Erythroblast (primary cell): ENCODE measurements around the gene OR4E2.
"Not testable (repeated sequence)": the region's sequence is repeated elsewhere in the genome, so short reads cannot be mapped to it uniquely, and the experiment has no call there.

Source experiments
- DNase-seq, 2 experiments: peaks; one replicate each; lab custom pipeline; 2025; lab: John Stamatoyannopoulos, UW
- GATA1 ChIP-seq: IDR thresholded peaks from 2 replicates; pipeline ENCODE4 v1.6.1; 2011; ENCODE audit warnings: low read depth, mild to moderate bottlenecking, control low read depth, low read length, moderate library complexity
- POLR2A ChIP-seq: IDR thresholded peaks from 2 replicates; pipeline ENCODE4 v1.6.1; 2011; ENCODE audit warnings: mild to moderate bottlenecking, low read length

The OR4E2 gene

DNA sequence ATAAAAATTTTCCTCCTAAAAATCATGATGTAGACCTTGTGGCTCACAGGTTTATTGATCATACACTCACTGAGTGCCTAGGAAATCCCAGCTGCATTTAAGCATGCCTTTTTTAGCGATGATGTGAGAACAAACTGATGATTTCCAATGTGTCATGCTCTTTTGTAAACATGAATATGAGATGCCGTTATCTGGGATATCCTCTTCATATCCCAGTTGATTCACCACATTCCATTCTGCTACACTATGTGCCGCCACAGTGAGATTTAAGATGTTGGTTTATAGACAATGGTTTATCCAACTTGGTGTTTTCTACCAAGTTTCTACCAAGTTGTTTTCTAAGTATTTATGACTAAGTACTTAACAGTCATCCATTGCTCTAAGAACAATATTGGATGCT is 14.7 kb downstream of the OR4E2 start:
- no peak for DNase-seq
- TF ChIP-seq POLR2A (no peak), GATA1 (no peak)

DNA sequence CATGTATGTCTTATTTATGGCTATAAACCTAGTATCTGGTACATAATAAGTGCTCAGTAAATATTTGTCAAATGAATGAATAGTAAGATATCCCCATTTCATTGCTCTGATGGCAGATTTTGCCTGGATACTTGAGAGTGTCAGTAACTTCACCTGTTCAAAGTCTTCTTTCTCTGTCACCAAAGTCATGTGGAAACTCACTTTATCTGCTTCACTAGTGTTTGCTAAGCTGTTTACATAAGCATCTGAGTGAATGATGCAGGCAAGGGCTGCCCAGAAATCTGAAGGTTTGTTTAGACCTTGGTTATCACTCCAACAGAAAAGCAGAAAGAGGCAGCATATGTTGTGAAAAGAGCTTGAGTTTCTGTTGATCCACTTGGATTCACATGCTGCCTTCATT is 15.6 kb downstream of the OR4E2 start:
- no peak for DNase-seq
- TF ChIP-seq POLR2A = no peak
- TF ChIP-seq GATA1 = no peak

DNA sequence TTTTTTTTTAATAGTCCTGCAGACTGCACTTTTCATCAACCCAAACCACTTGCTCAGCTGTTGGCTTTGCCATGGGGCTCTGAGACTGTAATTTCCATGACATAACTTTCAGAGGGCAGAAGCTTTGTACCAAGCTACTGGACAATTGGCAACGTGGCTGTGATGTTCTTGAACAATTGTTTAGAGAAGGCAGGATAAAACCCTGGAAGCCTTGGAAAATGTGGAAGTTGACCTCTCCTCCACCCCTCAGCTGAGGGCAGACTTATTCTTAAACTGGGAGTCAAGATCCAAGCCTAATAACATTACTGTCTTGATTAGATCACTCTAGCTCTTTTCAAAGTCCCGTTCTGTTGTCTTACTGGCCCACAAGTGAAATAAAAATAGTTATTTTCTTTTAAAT is 17.7 kb downstream of the OR4E2 start:
- no peak for DNase-seq

DNA sequence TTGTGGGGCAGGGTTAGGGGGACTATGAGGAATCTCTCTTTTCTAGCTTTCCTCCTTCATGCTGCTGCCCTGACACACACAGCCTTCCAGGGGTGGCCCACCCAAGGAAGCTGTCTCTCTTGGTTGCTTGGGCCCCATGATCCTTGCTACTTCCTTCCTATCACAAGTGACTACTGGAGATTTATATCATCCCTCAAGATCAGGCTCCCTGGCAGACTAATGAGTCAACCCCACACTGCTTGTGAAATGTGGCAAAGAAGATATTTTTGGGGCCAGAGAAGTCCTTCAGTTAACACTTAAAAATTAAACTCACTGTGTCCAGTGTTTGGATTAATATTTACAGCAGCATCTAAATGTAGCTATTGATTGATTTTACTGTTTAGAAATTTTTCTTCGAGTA is 18.5 kb downstream of the OR4E2 start:
- TF ChIP-seq GATA1 (no peak), POLR2A (no peak)

More for the DNA sequence above, 17.7 kb downstream of the OR4E2 start:
- TF ChIP-seq POLR2A (no peak), GATA1 (no peak)

DNA sequence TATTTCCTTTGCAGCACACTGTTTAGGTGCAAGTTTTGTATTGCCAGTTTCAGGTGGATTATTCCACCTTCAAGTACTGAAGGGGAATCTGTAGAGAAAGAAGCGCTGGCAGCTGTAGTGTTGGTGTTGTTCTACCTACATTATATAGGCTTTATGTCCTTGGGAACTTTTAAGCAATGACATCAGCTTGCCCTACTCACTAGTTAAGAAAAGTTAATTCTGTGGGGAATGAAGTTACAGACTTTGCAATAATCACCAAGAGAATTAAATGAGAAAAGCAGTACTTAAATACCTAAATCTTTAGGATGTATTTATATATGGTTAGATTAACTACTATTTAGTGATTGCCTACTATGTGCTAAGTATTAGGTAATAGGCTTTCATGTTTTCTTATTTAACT is 20.1 kb downstream of the OR4E2 start, which contains the start of gene OR4E1:
Gene OR4E1 (minus strand): TSS at position 101 of the 400 bp plus-strand sequence. CDS start 2,883 bp downstream, outside the sequence.
- no peak for DNase-seq
- TF ChIP-seq GATA1 = no peak
- no peak for TF ChIP-seq POLR2A

More for the DNA sequence above, 18.5 kb downstream of the OR4E2 start:
- DNase-seq = no peak

DNA sequence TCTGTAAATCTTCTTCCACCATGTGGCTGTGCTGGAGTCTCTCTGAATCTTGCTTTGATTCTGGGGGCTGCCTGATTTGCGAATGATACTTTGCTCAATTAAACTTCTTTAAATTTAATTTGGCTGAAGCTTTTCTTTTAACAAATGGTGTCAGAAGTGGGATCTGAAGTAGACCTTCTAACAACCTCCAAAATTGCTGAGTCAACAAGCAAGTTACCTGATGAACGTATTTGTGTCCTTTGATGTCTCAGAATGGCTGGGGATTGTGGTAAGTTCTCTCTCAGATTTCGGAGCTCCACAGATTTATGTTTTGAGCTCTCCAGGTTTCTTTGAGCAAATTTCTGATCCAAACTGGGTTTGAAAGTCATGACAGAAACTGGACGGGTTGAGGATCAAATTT is 21.9 kb downstream of the OR4E2 start:
- TF ChIP-seq GATA1 = no peak
- TF ChIP-seq POLR2A = no peak
- DNase-seq = no peak

DNA sequence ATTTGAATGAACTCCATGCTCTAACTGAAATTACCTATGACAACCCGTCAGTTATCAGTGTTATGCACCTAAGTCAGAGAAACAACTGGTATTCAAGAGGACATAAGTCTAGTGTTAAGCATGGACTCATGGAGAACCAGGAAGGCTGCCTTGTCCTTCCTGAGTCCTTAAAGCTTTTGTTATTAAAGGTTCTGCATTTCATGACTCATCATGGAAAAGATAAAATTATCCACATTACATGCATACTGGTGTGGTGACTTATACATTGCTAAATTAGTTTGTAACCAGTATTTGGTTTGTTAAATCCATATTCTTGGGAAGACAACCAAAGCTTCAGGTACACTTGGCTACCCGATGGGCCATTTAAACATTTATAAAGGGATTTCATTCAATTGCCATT is 26.4 kb downstream of the OR4E2 start:
- DNase-seq = no peak
- no peak for TF ChIP-seq POLR2A
- no peak for TF ChIP-seq GATA1

DNA sequence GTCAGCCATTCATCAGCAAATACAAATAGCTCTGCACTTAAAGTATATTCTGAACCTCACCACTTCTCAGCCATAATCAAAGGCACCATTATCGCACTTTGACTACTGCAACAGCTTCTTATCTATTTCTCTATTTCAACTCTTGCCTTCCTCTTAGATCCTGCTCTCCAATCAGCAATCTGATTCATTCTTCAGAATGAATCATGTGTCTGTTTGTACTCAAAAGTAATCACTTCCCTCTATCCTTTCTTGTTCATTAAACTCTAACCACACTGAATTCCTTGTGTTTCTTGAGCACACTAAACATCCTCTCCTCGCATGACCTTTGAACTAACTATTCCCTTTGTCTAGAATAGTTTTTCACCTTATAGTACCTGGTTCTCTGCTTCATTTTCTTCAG is 32.8 kb downstream of the OR4E2 start:
- TF ChIP-seq POLR2A (no peak), GATA1 (no peak)
- no peak for DNase-seq

DNA sequence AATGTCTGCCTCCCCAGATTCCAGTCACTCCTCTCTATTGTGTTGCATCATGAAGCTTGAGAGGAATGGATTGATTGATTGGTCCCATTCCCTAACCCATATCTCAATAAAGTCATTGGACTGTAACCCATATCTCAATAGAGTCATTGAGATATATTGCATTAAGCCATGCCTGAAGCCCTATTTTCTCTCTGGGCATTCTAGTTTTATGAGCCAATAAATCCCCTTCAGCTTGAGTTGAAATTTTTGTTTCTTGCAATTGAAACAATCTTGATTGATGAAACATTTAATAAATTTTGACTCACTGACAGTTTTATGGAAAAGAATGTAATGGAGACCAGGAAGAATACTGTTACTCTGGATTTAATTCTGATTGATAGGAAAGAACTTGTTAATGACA is 40.8 kb downstream of the OR4E2 start:
- TF ChIP-seq GATA1 (no peak), POLR2A (no peak)
- no peak for DNase-seq

DNA sequence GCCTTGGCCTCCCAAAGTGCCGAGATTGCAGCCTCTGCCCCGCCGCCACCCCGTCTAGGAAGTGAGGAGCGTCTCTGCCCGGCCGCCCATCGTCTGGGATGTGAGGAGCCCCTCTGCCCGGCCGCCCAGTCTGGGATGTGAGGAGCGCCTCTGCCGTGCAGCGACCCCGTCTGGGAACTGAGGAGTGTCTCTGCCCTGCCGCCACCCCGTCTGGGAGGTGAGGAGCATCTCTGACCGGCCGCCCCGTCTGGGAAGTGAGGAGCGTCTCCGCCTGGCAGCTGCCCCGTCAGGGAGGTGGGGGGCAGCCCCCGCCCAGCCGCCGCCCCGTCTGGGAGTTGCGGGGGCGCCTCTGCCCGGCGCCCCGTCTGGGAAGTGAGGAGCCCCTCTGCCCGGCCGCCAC is 44.0 kb downstream of the OR4E2 start:
- not testable (repeated sequence) for DNase-seq

DNA sequence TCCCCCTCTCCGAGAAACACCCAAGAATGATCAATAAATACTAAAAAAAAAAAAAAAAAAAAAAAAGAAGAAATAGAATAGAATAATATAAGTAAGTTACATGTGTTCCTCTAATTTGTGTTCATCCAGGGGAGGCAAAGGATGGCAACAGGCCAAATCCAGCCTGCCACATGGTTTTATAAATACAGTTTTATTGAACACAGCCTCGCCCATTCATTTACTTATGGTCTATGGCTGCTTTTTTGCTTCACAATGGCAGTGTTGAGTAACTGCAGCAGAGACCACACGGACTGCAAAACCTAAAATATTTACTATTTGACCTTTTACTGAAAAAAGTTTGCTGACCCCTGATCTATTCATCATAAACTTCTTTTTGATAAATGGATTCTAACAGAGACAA is 44.9 kb downstream of the OR4E2 start:
- not testable (repeated sequence) for DNase-seq

DNA sequence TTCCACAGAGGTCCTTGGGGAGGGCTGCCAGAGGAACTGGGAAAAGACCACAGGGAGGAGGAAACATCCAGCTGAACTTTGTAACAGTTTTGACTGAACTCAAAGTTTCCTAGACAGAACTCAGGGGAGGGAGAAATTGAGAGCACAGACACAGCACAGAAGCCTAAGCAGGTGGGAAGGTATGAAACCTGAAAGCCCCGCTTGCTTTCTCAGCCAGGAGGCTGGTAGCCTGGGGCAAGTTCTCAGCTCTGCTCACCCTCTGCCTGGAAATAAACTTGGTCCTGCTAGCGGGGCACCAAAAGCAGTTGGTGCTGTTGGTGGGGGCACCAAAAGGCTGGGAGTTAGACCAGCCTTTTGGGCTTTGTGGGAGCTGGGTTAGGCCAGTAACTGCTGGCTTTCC is 45.9 kb downstream of the OR4E2 start:
- DNase-seq = no peak
- TF ChIP-seq POLR2A = no peak
- no peak for TF ChIP-seq GATA1

DNA sequence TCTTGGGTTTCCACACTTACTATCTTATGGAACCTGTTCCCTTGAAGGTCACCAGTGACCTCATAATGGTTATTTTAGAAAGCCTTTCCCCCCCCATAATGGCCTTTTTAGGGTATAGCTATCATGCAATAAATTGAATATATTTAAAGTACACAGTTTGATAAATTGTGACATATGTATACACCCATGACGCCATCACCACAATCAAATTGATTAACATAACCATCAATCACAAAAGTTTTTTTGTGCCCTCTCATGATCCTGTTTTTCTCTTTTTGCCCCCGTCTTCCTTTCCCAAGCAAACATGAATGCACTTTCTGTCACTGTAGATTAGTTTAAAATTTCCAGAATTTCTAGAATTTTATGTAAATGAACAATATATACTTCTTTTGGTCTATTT is 48.7 kb downstream of the OR4E2 start:
- TF ChIP-seq GATA1 = no peak
- TF ChIP-seq POLR2A = no peak
- no peak for DNase-seq

DNA sequence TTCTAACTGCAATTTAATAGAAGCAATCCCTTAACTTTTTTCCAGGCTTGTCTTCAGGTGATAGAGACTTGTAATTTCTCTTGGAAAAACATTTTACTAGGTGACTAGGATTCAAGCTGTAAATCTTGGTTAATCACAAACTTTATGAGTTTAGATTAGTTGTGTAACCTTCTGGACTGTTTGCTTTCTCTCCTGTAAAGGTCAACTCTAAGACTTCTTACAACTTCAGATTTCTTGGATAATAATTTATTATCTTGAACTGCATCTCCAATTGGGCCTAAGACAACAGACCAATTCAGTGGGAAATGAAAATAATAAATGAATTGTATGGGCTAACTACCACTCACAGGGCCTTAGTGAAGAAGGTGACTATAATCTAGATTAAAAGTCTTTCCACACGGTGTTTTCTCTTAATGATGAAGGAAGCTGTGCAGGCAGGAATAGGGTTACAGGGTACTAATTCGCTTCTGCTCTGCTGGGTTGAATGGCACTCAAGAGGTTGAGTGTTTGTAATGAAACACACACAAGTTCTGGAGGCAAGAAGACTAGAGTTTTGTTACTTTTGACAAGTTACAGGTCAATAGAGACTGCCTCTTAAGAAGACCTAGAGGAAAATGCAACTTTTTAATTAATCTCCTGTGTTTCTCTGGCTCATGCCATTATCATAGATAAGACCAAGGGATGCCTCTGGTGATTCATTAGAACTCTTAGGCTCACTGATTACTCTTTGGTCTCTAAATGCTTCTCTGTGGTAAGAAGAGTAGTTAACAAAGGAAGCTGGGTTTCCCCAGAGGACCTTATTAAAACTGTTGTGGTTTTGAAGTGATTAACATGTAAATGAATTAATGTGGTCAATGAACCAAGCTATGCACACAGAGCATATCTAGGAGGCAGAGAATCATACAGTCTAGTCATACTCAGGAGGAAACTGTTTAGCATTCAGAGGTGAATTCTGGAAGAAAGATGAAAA is 50.0 kb downstream of the OR4E2 start:
- TF ChIP-seq GATA1 (no peak), POLR2A (no peak)
- no peak for DNase-seq

DNA sequence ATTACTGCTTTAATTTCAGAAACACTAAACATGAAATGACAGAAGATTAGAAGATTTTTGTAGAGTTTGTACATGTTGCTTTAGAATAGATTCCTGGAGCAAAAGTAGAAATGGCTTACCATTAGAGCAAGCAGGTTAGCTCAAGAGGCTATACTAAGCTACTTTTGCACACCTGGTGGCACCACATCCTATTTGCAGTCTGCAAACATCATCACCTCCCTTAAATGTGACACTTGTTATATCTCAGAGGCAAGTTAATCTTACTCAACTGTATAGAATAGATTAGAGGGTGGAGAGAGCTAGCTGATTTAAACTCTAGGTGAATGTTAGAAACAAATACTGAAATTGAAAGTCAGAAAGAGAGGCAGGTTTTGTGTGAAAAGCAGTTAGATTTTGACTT is 50.7 kb downstream of the OR4E2 start:
- no peak for DNase-seq
- no peak for TF ChIP-seq GATA1
- no peak for TF ChIP-seq POLR2A

DNA sequence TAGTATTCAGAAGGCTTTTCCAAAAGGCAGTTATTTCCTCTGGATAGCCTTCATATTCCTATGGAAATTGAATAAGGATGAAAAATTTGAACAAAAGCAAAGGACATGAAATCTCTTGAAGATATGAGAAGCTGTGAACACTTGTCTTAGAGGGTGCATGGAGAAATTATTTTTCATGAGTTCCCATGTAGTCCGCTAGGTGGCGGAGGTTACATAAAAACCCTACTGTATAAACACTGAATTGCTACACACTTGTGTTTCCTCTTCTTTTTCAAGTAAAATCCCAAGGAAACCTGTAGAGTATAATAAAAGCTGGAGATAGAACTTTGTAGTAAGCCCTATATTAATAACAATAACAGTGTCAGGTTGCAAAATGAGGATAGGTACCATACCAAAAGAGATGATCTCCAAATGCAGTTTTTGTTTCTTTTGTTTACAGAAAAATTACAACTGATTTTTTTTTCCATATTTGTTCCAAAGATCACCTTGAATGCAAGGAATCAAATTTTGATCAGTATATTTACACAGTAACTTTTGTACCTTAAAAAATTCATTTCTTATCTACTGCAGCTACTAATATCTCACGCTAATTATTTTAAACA is 57.8 kb downstream of the OR4E2 start:
- DNase-seq = peak; percentile 44 to 61
- TF ChIP-seq GATA1 (no peak), POLR2A (no peak)
